K562 (cell line): ENCODE data around the gene IBA57. TPM values are rescaled to one million over a fixed set of nuclear protein-coding genes. Genes with fewer than 3 reads are reported as not detected.

Experiments
- ATAC-seq: fragments of 200-7000 bp; cut with Tn5 transposase; 3 replicates; pipeline ENCODE4 v1.9.1; 2020; ENCODE audit warnings: moderate library complexity
- BruUV-seq: library from RNA; stranded (reverse); fragments of 400-500 nt; replicated peaks from 2 replicates; lab custom pipeline; 2021; lab: Mats Ljungman, UMichigan
- CTCF ChIA-PET: fragments of 300-600 bp; formaldehyde crosslinking; extraction: SDS; loops from one replicate; lab custom pipeline; 2021; ENCODE audit warnings: low intra/inter-chr PET ratio; lab: Yijun Ruan, JAX
- POLR2A ChIA-PET: fragments of 300-600, 350-650 bp; sonication (Branson Sonifier 250); formaldehyde crosslinking; extraction: SDS; loops from one replicate; lab custom pipeline; 2021; ENCODE audit warnings: antibody characterized with exemption, inconsistent platforms; lab: Yijun Ruan, JAX
- DNase-seq, 4 experiments: peaks; one replicate each; pipeline versions ENCODE4 v3.0.0 to v3.0.0-alpha.2; 2011 to 2018; ENCODE audit warnings: low spot score in 3 of 4, mixed read lengths in 3 of 4; ENCODE audit errors: extremely low read depth in 1 of 4
- FAIRE-seq: peaks from 2 replicates; lab custom pipeline; 2011; peaks lifted over from hg19 to GRCh38; lab: Jason Lieb, UNC
- H2AFZ ChIP-seq: 2 replicates; pipeline ENCODE4 v1.6.0; 2011; ENCODE audit warnings: low read depth, low read length, control low read depth, inconsistent platforms
- H3K27ac ChIP-seq: fragments of 200-600 bp; 3 replicates; pipeline ENCODE4 v1.8.0; 2011; ENCODE audit warnings: low read depth, mild to moderate bottlenecking, control low read depth, inconsistent platforms, low read length, moderate library complexity, mixed read lengths; ENCODE audit errors: extremely low read depth
- H3K27me3 ChIP-seq, 2 experiments: fragments of 300-600 bp in 1 of 2; 2 replicates in 1 of 2; 3 replicates in 1 of 2; pipeline versions ENCODE4 v1.6.0 to v1.8.0; 2011; ENCODE audit warnings: inconsistent platforms in 2 of 2, low read length in 2 of 2, mild to moderate bottlenecking in 1 of 2, mixed read lengths in 1 of 2, moderate library complexity in 1 of 2; ENCODE audit not compliant: control insufficient read depth in 2 of 2, insufficient read depth in 2 of 2
- H3K36me3 ChIP-seq: fragments of 300-600 bp; 3 replicates; pipeline ENCODE4 v1.8.0; 2011; ENCODE audit warnings: mild to moderate bottlenecking, low read length, inconsistent platforms; ENCODE audit not compliant: control insufficient read depth, insufficient read depth
- H3K4me1 ChIP-seq, 2 experiments: fragments of 200-600 bp in 1 of 2; replicated peaks in 1 of 2; 2 replicates in 1 of 2; 3 replicates in 1 of 2; pipeline versions ENCODE4 v1.5.1 to v1.8.0; 2011; ENCODE audit warnings: inconsistent platforms in 2 of 2, low read length in 2 of 2, mild to moderate bottlenecking in 1 of 2, mixed read lengths in 1 of 2, moderate library complexity in 1 of 2; ENCODE audit not compliant: control insufficient read depth in 2 of 2, insufficient read depth in 2 of 2
- H3K4me2 ChIP-seq: 2 replicates; pipeline ENCODE4 v1.6.1; 2011; ENCODE audit warnings: low read length, control low read depth, inconsistent platforms, mixed read lengths; ENCODE audit not compliant: insufficient read depth
- H3K4me3 ChIP-seq: fragments of 200-600 bp; sonication (generic), shearing (Covaris generic); 2 replicates; pipeline ENCODE4 v1.5.1; 2016; ENCODE audit warnings: control low read depth, inconsistent platforms
- H3K79me2 ChIP-seq: fragments of 200-600 bp; 3 replicates; pipeline ENCODE4 v1.8.0; 2011; ENCODE audit warnings: low read length, inconsistent platforms; ENCODE audit not compliant: control insufficient read depth, insufficient read depth
- H3K9ac ChIP-seq, 2 experiments: 2 replicates each; pipeline versions ENCODE4 v1.6.0 to v1.6.1; 2011; ENCODE audit warnings: low read depth in 2 of 2, low read length in 2 of 2, control low read depth in 1 of 2, inconsistent platforms in 1 of 2, mild to moderate bottlenecking in 1 of 2, mixed read lengths in 1 of 2; ENCODE audit not compliant: insufficient read depth in 1 of 2
- H3K9me1 ChIP-seq: one replicate; pipeline ENCODE4 v1.6.0; 2011; ENCODE audit warnings: inconsistent platforms, mild to moderate bottlenecking, low read length, moderate library complexity; ENCODE audit not compliant: control insufficient read depth, insufficient read depth
- H3K9me3 ChIP-seq: replicated peaks from 2 replicates; pipeline ENCODE4 v1.5.1; 2011; ENCODE audit warnings: low read depth, low read length, inconsistent platforms; ENCODE audit not compliant: control insufficient read depth, insufficient read depth
- H4K20me1 ChIP-seq: replicated peaks from 2 replicates; pipeline ENCODE4 v1.6.1; 2011; ENCODE audit warnings: low read length, inconsistent platforms, mixed read lengths; ENCODE audit not compliant: control insufficient read depth, insufficient read depth
- AFF1 ChIP-seq, 2 experiments: fragments of 450-650 bp; IDR thresholded peaks; 2 replicates each; pipeline ENCODE4 v1.6.1; 2018; ENCODE audit warnings: mild to moderate bottlenecking in 2 of 2, low read depth in 1 of 2; ENCODE audit not compliant: partially characterized antibody in 2 of 2
- BHLHE40 ChIP-seq: IDR thresholded peaks from 2 replicates; pipeline ENCODE4 v1.6.1; 2011; ENCODE audit warnings: low read length, improper control_type of control experiment
- FOXA3 ChIP-seq, 2 experiments: fragments of 450-650 bp in 1 of 2; sonication (generic) in 1 of 2; formaldehyde crosslinking; IDR thresholded peaks in 1 of 2; conservative IDR thresholded peaks in 1 of 2; 2 replicates each; pipeline versions ENCODE4 v1.4.0 to v1.8.0; 2020 to 2022; ENCODE audit warnings: mild to moderate bottlenecking in 2 of 2, missing genetic modification reagents in 1 of 2
- HDAC2 ChIP-seq: fragments of 450-650 bp; IDR thresholded peaks from 2 replicates; pipeline ENCODE4 v1.6.1; 2016; ENCODE audit warnings: mild to moderate bottlenecking
- HLTF ChIP-seq: fragments of 450-650 bp; IDR thresholded peaks from 2 replicates; pipeline ENCODE4 v1.6.1; 2016
- NR4A1 ChIP-seq, 2 experiments: fragments of 250-450 bp in 1 of 2; fragments of 450-650 bp in 1 of 2; sonication (Bioruptor Pico) in 1 of 2; IDR thresholded peaks; 2 replicates each; pipeline versions ENCODE4 v1.4.0 to v1.6.1; 2016 to 2020; ENCODE audit warnings: mild to moderate bottlenecking in 2 of 2, missing compliant biosample characterization in 1 of 2, missing genetic modification characterization in 1 of 2, moderate library complexity in 1 of 2
- PKNOX1 ChIP-seq: fragments of 450-650 bp; IDR thresholded peaks from 2 replicates; pipeline ENCODE4 v1.6.1; 2016
- RAD21 ChIP-seq, 2 experiments: fragments of 250-450 bp in 1 of 2; fragments of 450-650 bp in 1 of 2; sonication (Bioruptor Pico) in 1 of 2; formaldehyde crosslinking in 1 of 2; IDR thresholded peaks in 1 of 2; conservative IDR thresholded peaks in 1 of 2; 2 replicates each; pipeline versions ENCODE4 v1.4.0 to v1.8.0; 2020 to 2022; ENCODE audit warnings: mild to moderate bottlenecking in 2 of 2, moderate library complexity in 1 of 2
- ZNF609 ChIP-seq: sonication (generic); formaldehyde crosslinking; IDR thresholded peaks from 2 replicates; pipeline ENCODE4 v1.8.1; 2023; ENCODE audit warnings: missing genetic modification reagents, mild to moderate bottlenecking, borderline replicate concordance
- WGBS: fragments of 100-300 bp; shearing (Covaris generic); methylation state at CpG from one replicate; pipeline ENCODE4 v1.1.6; 2016; ENCODE audit warnings: low coverage, mixed read lengths; ENCODE audit not compliant: insufficient coverage; ENCODE audit errors: missing lambda C conversion rate; 5-methylcytosine and 5-hydroxymethylcytosine counted together
- in situ Hi-C: fragments of 300-500 bp; cut with MboI; formaldehyde crosslinking; loops from 4 replicates; pipeline ENCODE4 v1.15.0; 2018; ENCODE audit warnings: inconsistent platforms, mixed read lengths
- intact Hi-C: fragments of 100-400 bp; cut with micrococcal nuclease; formaldehyde crosslinking; loops from 2 replicates; pipeline ENCODE4 v1.14.2; 2022
- polyA plus RNA-seq, 8 experiments: library from polyadenylated mRNA; depleted of rRNA in 4 of 8; stranded (reverse) in 5 of 8; unstranded in 3 of 8; fragments of >200 nt; fragmentation: Nextera tagmentation in 2 of 8; fragmentation: Illumina TruSeq in 1 of 8; extraction: Ambion mirVana in 2 of 8; extraction: Trizol in 1 of 8; gene quantifications; 2 replicates each; pipeline versions ENCODE4 v1.2.1 to v1.2.3, GENCODE V29; 2011 to 2014; ENCODE audit warnings: inconsistent platforms in 1 of 8, missing spikeins in 1 of 8
- total RNA-seq, 7 experiments: library from RNA; depleted of rRNA in 6 of 7; stranded (reverse); fragments of >200 nt in 6 of 7; fragmentation: Illumina TruSeq in 2 of 7; extraction: Trizol in 2 of 7; gene quantifications; 2 replicates each; pipeline versions ENCODE4 v1.2.1 to v1.2.3, GENCODE V29; 2011 to 2021; ENCODE audit warnings: low replicate concordance in 1 of 7

Gene IBA57
- total and polyA plus RNA-seq, 9 of the 15 experiments (the other 6 are each of a cell fraction or from before 2014, with no cell fraction given), result 0.77 to 15.5 (median 2.7) TPM

GRCh38 chr1:228166170-228166936 is 749 bp downstream of the IBA57 start:
- Histone ChIP-seq H3K9ac (peak overlapping the region; percentile 93 to 100), H3K4me3 (peak overlapping the region; percentile 78), H3K79me2 (peaks cover 10% of the 10 kb centered on the region), H3K27ac (peak overlapping the region; percentile 99), H3K9me1 (peaks cover 12% of the 10 kb centered on the region), H3K36me3 (no peaks in the 10 kb centered on the region), H2AFZ (peak overlapping the region; percentile 82), H3K9me3 (no peaks in the 10 kb centered on the region), H4K20me1 (peaks cover 6% of the 10 kb centered on the region), H3K27me3 (no peaks in the 10 kb centered on the region), H3K4me2 (peak overlapping the region; percentile 96), H3K4me1 (peaks cover 18 to 50% of the 10 kb centered on the region in 2 experiments)
- ChIA-PET CTCF (interaction anchor here (0.6 kb wide), 1 partner anchor 1957 kb away, joined by 3 read pairs; no protein-coding TSS in a partner anchor), POLR2A (interaction anchor here (0.5 to 5.8 kb wide), 14 partner anchors 8 to 326 kb away, joined by 3 to 47 read pairs (median 3); partner anchors contain the start of gene GUK1)
- DNase-seq (peak; percentile 62 to 82 (median 71)), FAIRE-seq (peak; percentile 80), ATAC-seq (peak; percentile 46)
- no TSS peak for BruUV-seq
- in situ Hi-C loops (no loop called here), intact Hi-C loops (loop anchor here (1.0 kb wide), 2 partner anchors 26 to 35 kb away; partner anchors contain the start of gene GUK1)
- 18% methylated on average over 18 of the region's 26 CpGs for WGBS
- peak; percentile 98 for TF ChIP-seq PKNOX1
- peak; percentile 84 to 88; a peak in 3 of 4 replicates for TF ChIP-seq FOXA3 (CRISPR knock-in tag; conservative IDR thresholded peaks at IDR 0.05 in 1 of 2, IDR thresholded peaks at IDR 0.05 in 1 of 2)
- TF ChIP-seq NR4A1 (CRISPR knock-in tag; IDR thresholded peaks at IDR 0.05), result no peak
- peak; percentile 71 for TF ChIP-seq NR4A1 (tag; IDR thresholded peaks at IDR 0.05)
- peak; percentile 55 to 74 for TF ChIP-seq RAD21 (CRISPR knock-in tag; conservative IDR thresholded peaks at IDR 0.05 in 1 of 2, IDR thresholded peaks at IDR 0.05 in 1 of 2)
- TF ChIP-seq AFF1 (IDR thresholded peaks at IDR 0.05; ENCODE audit: low read depth in 1 of 2, partially characterized antibody in 2 of 2), result peak in 1 of 2 experiments; percentile 52
- peak; percentile 53 for TF ChIP-seq BHLHE40
- peak; percentile 65; the same call in 1 of the 2 replicates for TF ChIP-seq HDAC2
- peak; percentile 42; the same call in 1 of the 2 replicates for TF ChIP-seq ZNF609 (CRISPR knock-in tag)
- peak; percentile 23; the same call in 1 of the 2 replicates for TF ChIP-seq HLTF
